ENCODE measurements around the gene DUSP12.
A peak's percentile ranks its signal among the peaks of the same experiment; 100 is the strongest.

The DUSP12 gene

GRCh38 chr1:161771161-161771560, 21.6 kb downstream of the DUSP12 start:
- DNase-seq = peak; percentile 14

- DNase-seq = no peak
Observed at GRCh38 chr1:161771973-161772372, 22.4 kb downstream of the DUSP12 start.

- no peak for DNase-seq
Observed at GRCh38 chr1:161772397-161772796, 22.8 kb downstream of the DUSP12 start.

GRCh38 chr1:161773791-161774190, 24.2 kb downstream of the DUSP12 start:
- DNase-seq = no peak

- no peak for DNase-seq
Observed at GRCh38 chr1:161777261-161777660, 27.7 kb downstream of the DUSP12 start.

- DNase-seq = no peak
Observed at GRCh38 chr1:161778522-161778921, 28.9 kb downstream of the DUSP12 start.

- no peak for DNase-seq
Observed at GRCh38 chr1:161779393-161779792, 29.8 kb downstream of the DUSP12 start.

GRCh38 chr1:161781995-161782394, 32.4 kb downstream of the DUSP12 start:
- DNase-seq = no peak

GRCh38 chr1:161782886-161783285, 33.3 kb downstream of the DUSP12 start:
- DNase-seq = no peak

GRCh38 chr1:161784968-161785367, 35.4 kb downstream of the DUSP12 start:
- no peak for DNase-seq

GRCh38 chr1:161787355-161787754, 37.8 kb downstream of the DUSP12 start:
- no peak for DNase-seq

GRCh38 chr1:161790587-161791317, 41.2 kb downstream of the DUSP12 start:
- DNase-seq = no peak

- DNase-seq = no peak
Observed at GRCh38 chr1:161791904-161792655, 42.5 kb downstream of the DUSP12 start.

- no peak for DNase-seq
Observed at GRCh38 chr1:161792740-161793139, 43.2 kb downstream of the DUSP12 start.

- no peak for DNase-seq
Observed at GRCh38 chr1:161799792-161800191, 50.2 kb downstream of the DUSP12 start.

GRCh38 chr1:161801955-161802354, 52.4 kb downstream of the DUSP12 start:
- no peak for DNase-seq

GRCh38 chr1:161803181-161803580, 53.6 kb downstream of the DUSP12 start:
- DNase-seq = no peak

- no peak for DNase-seq
Observed at GRCh38 chr1:161805399-161806197, 56.0 kb downstream of the DUSP12 start.
